Endothelial cell of hepatic sinusoid (primary cell): Measurements from ENCODE around the gene GHSR.
"Not testable (repeated sequence)": the region's sequence is repeated elsewhere in the genome, so short reads cannot be mapped to it uniquely, and the experiment has no call there.

Source experiments
- in situ Hi-C: cut with HindIII; loops from 2 replicates; pipeline ENCODE4 v1.10.0; 2017; ENCODE audit warnings: low sequenced_read_pairs

The GHSR gene, protein sequence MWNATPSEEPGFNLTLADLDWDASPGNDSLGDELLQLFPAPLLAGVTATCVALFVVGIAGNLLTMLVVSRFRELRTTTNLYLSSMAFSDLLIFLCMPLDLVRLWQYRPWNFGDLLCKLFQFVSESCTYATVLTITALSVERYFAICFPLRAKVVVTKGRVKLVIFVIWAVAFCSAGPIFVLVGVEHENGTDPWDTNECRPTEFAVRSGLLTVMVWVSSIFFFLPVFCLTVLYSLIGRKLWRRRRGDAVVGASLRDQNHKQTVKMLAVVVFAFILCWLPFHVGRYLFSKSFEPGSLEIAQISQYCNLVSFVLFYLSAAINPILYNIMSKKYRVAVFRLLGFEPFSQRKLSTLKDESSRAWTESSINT

DNA sequence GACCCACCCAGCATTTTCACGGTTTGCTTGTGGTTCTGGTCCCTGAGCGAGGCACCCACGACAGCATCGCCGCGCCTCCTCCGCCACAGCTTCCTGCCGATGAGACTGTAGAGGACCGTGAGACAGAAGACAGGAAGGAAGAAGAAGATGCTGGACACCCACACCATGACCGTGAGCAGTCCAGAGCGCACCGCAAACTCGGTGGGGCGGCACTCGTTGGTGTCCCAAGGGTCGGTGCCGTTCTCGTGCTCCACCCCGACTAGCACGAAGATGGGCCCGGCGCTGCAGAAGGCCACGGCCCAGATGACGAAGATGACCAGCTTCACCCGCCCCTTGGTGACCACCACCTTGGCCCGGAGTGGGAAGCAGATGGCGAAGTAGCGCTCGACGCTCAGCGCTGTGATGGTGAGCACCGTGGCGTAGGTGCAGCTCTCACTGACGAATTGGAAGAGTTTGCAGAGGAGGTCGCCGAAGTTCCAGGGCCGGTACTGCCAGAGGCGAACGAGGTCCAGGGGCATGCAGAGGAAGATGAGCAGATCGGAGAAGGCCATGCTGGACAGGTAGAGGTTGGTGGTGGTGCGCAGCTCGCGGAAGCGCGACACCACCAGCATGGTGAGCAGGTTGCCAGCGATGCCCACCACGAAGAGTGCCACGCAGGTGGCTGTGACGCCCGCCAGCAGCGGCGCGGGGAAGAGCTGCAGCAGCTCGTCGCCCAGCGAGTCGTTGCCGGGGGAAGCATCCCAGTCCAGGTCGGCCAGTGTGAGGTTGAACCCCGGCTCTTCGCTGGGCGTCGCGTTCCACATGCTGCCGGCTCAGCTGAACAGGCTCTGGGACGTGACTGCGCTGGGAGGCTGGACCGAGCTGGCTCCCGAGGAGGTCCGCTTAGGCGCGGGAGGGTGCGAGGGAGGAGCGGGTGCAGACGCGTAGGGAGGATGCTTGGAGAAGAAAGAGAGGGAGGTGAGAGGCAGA is at the start of gene GHSR:
Gene GHSR (minus strand): TSS at position 846 of the 969 bp plus-strand sequence. CDS start 43 bp downstream, at position 803.
- in situ Hi-C loops, result no loop called here

- in situ Hi-C loops, result not testable (repeated sequence)
Observed at GRCh38 chr3:172490198-172490669, 42.0 kb upstream of the GHSR start.

DNA sequence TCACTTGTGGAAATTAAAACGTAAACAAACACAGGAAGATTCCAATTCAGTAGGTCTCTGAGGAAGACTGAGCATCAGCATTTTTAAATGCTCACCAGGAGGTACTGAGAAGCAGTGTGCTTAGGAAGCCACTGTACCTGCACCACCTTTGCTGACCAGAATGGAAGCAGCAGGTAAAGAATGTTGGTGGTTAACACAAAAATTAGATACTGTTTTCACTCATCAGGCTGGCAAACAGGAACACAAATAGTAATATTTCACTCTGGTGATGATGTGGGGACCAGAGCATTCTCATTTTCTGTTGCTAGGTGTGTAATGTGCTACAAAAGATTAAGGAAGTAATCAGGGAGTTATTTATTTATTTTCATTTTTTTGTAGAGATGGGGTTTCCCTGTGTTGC is 29.9 kb upstream of the GHSR start:
- in situ Hi-C loops, result no loop called here

- in situ Hi-C loops, result no loop called here
Observed at GRCh38 chr3:172476347-172476746, 28.1 kb upstream of the GHSR start.

- in situ Hi-C loops, result no loop called here
Observed at GRCh38 chr3:172475703-172476102, 27.4 kb upstream of the GHSR start.

DNA sequence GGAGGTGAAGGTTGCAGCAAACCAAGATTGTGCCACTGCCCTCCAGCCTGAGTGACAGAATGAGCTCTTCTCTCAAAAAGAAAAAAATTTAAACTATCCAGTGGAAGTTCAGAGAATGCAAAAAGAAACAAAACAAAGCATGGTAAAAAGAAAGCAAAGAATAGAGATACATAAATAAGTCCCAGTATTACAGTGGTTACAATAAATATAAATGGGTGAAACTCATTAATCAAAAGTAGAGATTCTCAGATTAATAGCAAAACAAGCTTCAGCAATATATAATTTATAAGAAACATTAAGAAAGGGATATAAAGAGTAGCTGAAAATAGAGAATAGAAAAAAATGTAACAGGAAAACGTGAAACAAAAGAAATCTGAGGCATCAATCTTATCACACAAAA is 23.6 kb upstream of the GHSR start:
- in situ Hi-C loops, result loop anchor here (5.0 kb wide), 1 partner anchor 55 kb away; no protein-coding TSS in a partner anchor

DNA sequence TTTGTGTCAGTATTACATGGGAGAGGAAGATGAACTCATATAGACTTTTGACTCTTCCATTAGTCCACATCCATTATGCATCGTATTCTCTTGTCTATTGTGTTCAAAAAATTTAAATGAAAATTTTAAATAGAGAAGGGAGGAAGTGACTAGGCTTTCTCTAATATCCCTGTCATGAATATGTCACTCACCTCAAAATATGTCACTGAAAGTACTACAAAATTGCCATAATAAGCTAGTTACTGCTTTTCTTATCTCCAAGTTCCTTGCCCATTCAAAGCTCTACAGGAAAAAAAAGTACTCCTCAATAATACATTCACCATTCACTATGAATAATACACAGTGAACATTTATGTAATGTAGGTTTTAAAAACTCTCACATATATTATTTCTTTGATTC is 22.3 kb upstream of the GHSR start:
- in situ Hi-C loops, result loop anchor here (5.0 kb wide), 1 partner anchor 53 kb away; no protein-coding TSS in a partner anchor

DNA sequence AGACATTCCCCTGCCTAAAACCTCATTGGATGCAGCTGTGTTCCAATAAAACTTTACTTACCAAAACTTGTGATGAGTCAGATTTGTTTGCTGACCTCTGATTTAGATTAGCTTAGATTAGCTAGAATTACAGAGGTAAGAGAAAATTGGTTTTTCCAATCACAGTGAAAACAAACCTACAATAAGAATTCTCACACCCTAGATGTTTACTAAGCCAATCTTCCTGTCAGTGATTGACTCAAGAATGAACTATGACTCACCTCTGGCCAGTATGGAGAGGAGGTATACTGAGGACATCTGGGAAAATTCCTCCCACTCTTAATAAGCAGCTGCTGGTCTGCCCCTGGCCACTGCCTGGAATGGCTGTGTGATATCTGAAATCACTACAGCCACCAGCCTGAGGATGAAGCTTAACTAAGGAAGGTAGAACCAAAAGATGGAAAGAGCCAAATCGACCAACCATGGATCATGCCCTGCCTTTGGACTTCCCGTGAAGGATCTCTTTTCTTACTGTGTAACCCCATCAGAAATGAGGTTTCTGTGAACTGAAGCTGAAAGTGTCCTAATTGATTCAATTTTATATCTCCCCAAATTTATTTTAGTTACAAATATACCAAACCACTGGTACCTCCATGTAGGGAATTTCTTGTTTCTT is 19.0 kb upstream of the GHSR start:
- in situ Hi-C loops, result no loop called here

GRCh38 chr3:172466553-172467130 is 18.4 kb upstream of the GHSR start:
- in situ Hi-C loops, result no loop called here

DNA sequence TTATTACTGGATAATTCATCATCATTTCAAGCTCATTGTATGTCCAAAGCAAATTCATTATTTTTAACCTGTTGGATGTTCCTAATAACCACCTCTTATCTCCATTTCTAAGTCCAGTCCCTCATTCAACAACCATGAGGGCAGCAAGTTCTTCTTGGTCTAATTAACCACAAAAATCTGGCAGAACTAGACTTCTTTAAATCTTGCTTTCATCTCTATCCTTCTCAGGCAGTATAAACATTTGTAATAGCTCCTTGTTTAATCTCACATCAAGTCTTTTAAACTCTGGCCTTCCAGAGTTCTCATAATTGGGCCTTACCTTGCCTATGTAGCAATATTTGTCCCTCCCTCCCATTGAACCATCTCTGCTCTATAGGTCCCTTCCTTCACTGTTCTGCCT is 17.0 kb upstream of the GHSR start:
- in situ Hi-C loops, result no loop called here

DNA sequence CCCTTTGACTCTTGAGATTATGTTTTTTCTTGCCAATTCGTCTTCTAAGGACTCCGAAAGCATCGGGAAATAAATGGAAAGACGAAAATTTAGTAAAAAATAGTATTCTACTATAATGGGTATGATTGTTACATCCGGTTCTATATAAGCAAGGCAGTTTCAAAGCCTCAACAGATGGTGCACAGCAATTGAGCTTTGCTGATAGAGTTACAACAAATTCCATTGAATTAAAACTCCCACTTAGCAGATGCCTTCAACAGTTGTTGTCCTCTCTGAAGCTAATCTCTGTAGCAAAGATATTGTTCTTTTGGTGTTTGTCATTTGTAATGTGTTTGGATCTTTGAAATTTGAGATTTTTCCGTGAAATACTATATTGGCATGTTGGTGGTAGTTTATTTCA is 16.1 kb upstream of the GHSR start:
- in situ Hi-C loops, result no loop called here

DNA sequence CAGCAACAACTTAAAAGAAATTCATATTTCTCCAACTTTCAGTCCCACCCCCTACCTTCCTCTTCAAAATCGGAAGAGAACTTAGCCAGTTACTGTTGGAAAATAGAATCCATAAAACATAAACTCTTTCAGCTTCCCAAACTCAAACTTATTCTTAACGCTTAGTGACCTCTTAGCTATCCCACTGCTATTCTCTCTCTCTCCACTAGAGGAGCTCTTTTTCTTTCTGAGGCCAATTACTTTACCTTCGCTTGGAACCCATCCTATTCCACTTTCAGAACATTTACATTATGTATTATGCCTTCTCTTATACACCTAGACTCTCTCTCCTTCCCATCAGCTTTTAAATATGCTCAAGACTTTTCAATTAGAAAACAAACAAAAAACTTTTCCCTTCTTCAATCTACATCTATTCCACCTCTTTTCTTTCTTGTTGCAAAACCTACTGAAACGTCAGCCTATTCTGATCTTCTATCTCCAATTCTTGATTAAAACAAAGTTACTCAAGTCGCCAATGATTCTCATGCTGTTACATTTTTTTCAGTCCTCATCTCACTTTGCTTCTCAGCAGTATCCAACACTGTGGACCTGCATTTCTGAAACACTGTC is 13.4 kb upstream of the GHSR start:
- in situ Hi-C loops, result no loop called here

- in situ Hi-C loops, result no loop called here
Observed at GRCh38 chr3:172456404-172456803, 8.1 kb upstream of the GHSR start.

DNA sequence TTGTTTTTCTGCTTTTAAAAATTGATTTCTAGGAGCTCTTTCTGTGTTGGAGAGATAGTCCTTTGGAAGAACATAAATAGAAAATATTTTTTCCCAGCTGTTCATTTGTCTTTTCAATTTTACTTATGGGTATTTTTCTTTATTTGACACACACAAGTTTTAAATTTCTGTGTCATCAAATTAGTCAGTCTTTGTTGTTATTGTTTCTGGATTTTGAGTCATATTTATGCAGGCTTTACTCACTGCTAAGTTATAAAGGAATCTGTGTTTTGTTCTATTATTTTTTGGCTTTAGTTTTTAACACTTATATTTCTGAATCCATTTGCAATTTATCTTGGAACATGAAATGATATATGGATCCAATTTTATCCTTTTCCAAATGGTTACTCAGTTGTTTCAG is 5.9 kb upstream of the GHSR start:
- in situ Hi-C loops, result no loop called here

DNA sequence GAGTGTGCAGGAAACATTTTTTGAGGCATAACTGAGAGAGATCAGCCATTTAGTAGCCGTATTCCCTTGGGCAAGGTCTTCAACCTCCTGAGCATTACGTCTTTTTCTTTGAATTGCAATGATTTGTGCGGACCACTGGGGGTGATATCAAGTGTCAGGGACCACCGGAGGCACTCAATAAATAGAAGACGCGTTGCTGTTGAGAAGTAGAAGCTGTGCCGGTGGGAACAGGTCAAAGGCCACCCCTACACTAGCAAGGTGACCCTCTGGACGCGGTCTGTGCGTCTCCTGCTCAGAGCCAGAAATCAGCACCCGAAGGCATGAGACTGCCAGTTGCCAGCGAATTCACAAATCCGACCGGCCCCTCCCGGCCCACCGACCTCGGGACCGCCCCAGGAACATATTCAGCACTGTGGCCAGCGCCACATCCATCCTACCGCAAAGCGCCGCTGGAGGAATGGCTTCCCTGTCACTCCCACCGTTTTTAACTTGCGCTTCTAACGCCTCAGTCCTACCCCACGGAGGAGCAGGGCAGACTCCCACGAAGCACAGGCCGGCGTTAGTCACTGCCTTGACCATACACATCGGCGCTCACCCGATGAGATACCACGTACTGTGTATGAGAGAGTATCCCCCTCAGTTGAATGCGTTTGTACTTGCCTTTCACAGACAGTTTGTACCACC is 1.4 kb upstream of the GHSR start:
- in situ Hi-C loops, result no loop called here

- in situ Hi-C loops, result no loop called here
Observed at GRCh38 chr3:172448661-172449465, 607 bp upstream of the GHSR start.

DNA sequence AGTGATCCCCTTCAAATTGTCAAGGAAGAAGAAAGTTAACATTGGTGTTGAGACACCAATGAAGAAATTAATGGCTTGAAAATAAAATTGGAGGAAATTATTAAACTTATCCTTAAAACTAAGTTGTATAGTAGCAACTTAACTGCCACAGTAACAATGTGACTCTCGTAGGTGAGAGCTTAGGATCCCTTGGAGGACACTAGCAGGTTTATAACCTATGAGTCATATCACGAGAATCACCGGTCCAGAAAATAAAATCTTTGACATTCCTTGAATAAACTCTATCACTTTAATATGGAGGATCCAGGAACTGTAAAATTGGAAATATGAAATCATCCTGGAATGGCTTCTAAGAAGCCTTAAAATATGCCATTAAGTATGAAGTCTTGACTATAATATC is 2.1 kb downstream of the GHSR start:
- in situ Hi-C loops, result no loop called here

GRCh38 chr3:172444821-172445220 is 3.4 kb downstream of the GHSR start:
- in situ Hi-C loops, result no loop called here

DNA sequence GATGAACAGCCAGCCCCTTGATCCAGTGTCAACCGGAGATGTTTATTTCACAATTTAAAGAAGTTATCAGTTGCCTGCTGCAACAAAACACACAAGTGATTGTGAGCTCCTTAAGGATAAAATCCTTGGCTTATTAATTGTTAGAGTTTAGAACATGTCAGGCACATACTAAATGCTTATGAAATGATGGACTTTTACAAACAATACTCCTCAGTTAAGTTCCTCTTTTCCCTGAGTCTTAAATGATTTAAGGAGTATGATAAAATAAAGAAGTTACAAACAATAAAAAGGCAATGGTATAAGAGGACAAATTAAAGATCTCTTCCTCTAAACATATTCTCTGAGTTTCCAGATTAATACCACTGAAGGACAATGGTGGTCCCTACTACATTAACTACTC is 5.7 kb downstream of the GHSR start:
- in situ Hi-C loops, result no loop called here
